HepG2 (cell line): ENCODE measurements around the gene SRPK3. TPM values are rescaled to one million over a fixed set of nuclear protein-coding genes. Genes with fewer than 3 reads are reported as not detected.

Experiments
- ATAC-seq: fragments of 200-7000 bp; cut with Tn5 transposase; 3 replicates; pipeline ENCODE4 v1.9.1; 2020; ENCODE audit warnings: mild to moderate bottlenecking, moderate library complexity
- BruUV-seq: library from RNA; stranded (reverse); fragments of 400-500 nt; replicated peaks from 2 replicates; lab custom pipeline; 2021; lab: Mats Ljungman, UMichigan
- CTCF ChIA-PET: fragments of 300-600 bp; formaldehyde crosslinking; extraction: SDS; loops from one replicate; lab custom pipeline; 2021; ENCODE audit warnings: low total read pairs, inconsistent platforms, low intra/inter-chr PET ratio; lab: Yijun Ruan, JAX
- POLR2A ChIA-PET: fragments of 350-600 bp; sonication (Branson Sonifier 250); formaldehyde crosslinking; loops from one replicate; lab custom pipeline; 2020; ENCODE audit warnings: antibody characterized with exemption, inconsistent platforms; lab: Yijun Ruan, JAX
- DNase-seq: peaks from one replicate; pipeline ENCODE4 v3.0.0-alpha.2; 2015; ENCODE audit warnings: low spot score
- FAIRE-seq: peaks from 3 replicates; lab custom pipeline; 2011; peaks lifted over from hg19 to GRCh38; lab: Jason Lieb, UNC
- H2AFZ ChIP-seq: one replicate; pipeline ENCODE4 v1.6.1; 2011; ENCODE audit warnings: low read length, inconsistent platforms
- H3K27ac ChIP-seq: fragments of 300-600 bp; 3 replicates; pipeline ENCODE4 v1.8.0; 2011; ENCODE audit warnings: mixed run types, mild to moderate bottlenecking, mixed read lengths, low read length, inconsistent platforms; ENCODE audit not compliant: insufficient read depth; ENCODE audit errors: extremely low read length
- H3K27me3 ChIP-seq, 2 experiments: fragments of 200-600 bp in 1 of 2; 2 replicates in 1 of 2; 3 replicates in 1 of 2; pipeline versions ENCODE4 v1.6.0 to v1.8.0; 2011; ENCODE audit warnings: low read length in 2 of 2, mild to moderate bottlenecking in 2 of 2, moderate library complexity in 2 of 2, inconsistent platforms in 1 of 2; ENCODE audit not compliant: insufficient read depth in 2 of 2, control insufficient read depth in 1 of 2
- H3K36me3 ChIP-seq, 2 experiments: fragments of 200-600 bp in 1 of 2; replicated peaks in 1 of 2; 2 replicates in 1 of 2; 3 replicates in 1 of 2; pipeline versions ENCODE4 v1.5.1 to v1.8.0; 2011; ENCODE audit warnings: low read length in 2 of 2, inconsistent platforms in 1 of 2; ENCODE audit not compliant: insufficient read depth in 2 of 2, control insufficient read depth in 1 of 2
- H3K4me1 ChIP-seq: 2 replicates; pipeline ENCODE4 v1.5.1; 2012; ENCODE audit warnings: low read length, inconsistent platforms; ENCODE audit not compliant: insufficient read depth
- H3K4me2 ChIP-seq: 2 replicates; pipeline ENCODE4 v1.6.0; 2011; ENCODE audit warnings: low read depth, low read length, inconsistent platforms
- H3K4me3 ChIP-seq, 3 experiments: fragments of 200-600 bp in 1 of 3; sonication (generic), shearing (Covaris generic) in 1 of 3; replicated peaks in 1 of 3; 2 replicates each; pipeline ENCODE4 v1.5.1; 2011 to 2016; ENCODE audit warnings: low read length in 3 of 3, inconsistent platforms in 2 of 3, low read depth in 2 of 3, mild to moderate bottlenecking in 2 of 3, control low read depth in 1 of 3, mixed read lengths in 1 of 3; ENCODE audit not compliant: insufficient read depth in 1 of 3
- H3K79me2 ChIP-seq: one replicate; pipeline ENCODE4 v1.6.1; 2011; ENCODE audit warnings: low read length, inconsistent platforms; ENCODE audit not compliant: insufficient read depth
- H3K9ac ChIP-seq: 2 replicates; pipeline ENCODE4 v1.6.0; 2011; ENCODE audit warnings: mild to moderate bottlenecking, low read depth, low read length, inconsistent platforms; ENCODE audit not compliant: insufficient read depth
- H3K9me3 ChIP-seq: 2 replicates; pipeline ENCODE4 v1.5.1; 2012; ENCODE audit warnings: mild to moderate bottlenecking, low read length
- H4K20me1 ChIP-seq: 2 replicates; pipeline ENCODE4 v1.6.0; 2011; ENCODE audit warnings: inconsistent platforms, mild to moderate bottlenecking, low read length, moderate library complexity; ENCODE audit not compliant: insufficient read depth
- ATRX ChIP-seq: sonication (generic); formaldehyde crosslinking; IDR thresholded peaks from 2 replicates; pipeline ENCODE4 v1.4.0; 2020; ENCODE audit warnings: missing genetic modification reagents, borderline replicate concordance
- FOXK1 ChIP-seq: sonication (generic); formaldehyde crosslinking; IDR thresholded peaks from 2 replicates; pipeline ENCODE4 v1.4.0; 2020; ENCODE audit warnings: low read depth, missing genetic modification reagents, borderline replicate concordance
- HMGXB3 ChIP-seq: sonication (generic); formaldehyde crosslinking; IDR thresholded peaks from 2 replicates; pipeline ENCODE4 v1.4.0; 2020; ENCODE audit warnings: missing genetic modification reagents, borderline replicate concordance
- MAF1 ChIP-seq: sonication (generic); formaldehyde crosslinking; IDR thresholded peaks from 2 replicates; pipeline ENCODE4 v1.5.0; 2020; ENCODE audit warnings: missing genetic modification reagents, borderline replicate concordance
- NFE2L1 ChIP-seq: sonication (generic); formaldehyde crosslinking; IDR thresholded peaks from 2 replicates; pipeline ENCODE4 v1.4.0; 2020; ENCODE audit warnings: missing genetic modification reagents, mild to moderate bottlenecking, borderline replicate concordance
- RNF2 ChIP-seq: fragments of 450-650 bp; conservative IDR thresholded peaks from 2 replicates; pipeline ENCODE4 v1.6.1; 2016; ENCODE audit warnings: low read depth
- TCF7L2 ChIP-seq: IDR thresholded peaks from 2 replicates; pipeline ENCODE4 v1.6.1; 2011; ENCODE audit warnings: mild to moderate bottlenecking, low read depth, low read length, moderate library complexity
- TRIM24 ChIP-seq: sonication (generic); formaldehyde crosslinking; IDR thresholded peaks from 2 replicates; pipeline ENCODE4 v1.8.0; 2022; ENCODE audit warnings: mild to moderate bottlenecking, missing genetic modification reagents
- ZNF768 ChIP-seq: sonication (generic); formaldehyde crosslinking; IDR thresholded peaks from 2 replicates; pipeline ENCODE4 v1.4.0; 2020; ENCODE audit warnings: missing genetic modification reagents
- WGBS: methylation state at CpG from one replicate; pipeline ENCODE4 v1.1.6; 2017; ENCODE audit warnings: low lambda C conversion rate; 5-methylcytosine and 5-hydroxymethylcytosine counted together
- in situ Hi-C: cut with HindIII; loops from 2 replicates; pipeline ENCODE4 v1.10.0; 2017; ENCODE audit warnings: low pct_unique_long_range_greater_than_20kb; ENCODE audit not compliant: extremely low pct_ligation_motif_present
- intact Hi-C: fragments of 100-400 bp; cut with micrococcal nuclease; formaldehyde crosslinking; loops from one replicate; pipeline ENCODE4 v1.10.0; 2022; ENCODE audit not compliant: unreplicated experiment
- polyA plus RNA-seq, 8 experiments: library from polyadenylated mRNA; depleted of rRNA in 3 of 8; stranded (reverse) in 7 of 8; unstranded in 1 of 8; fragments of >200 nt; fragmentation: Illumina TruSeq in 4 of 8; extraction: Trizol in 4 of 8; gene quantifications; 2 replicates each; pipeline versions ENCODE4 v1.2.1 to v1.2.3, GENCODE V29; 2011 to 2016; ENCODE audit warnings: low read depth in 4 of 8, missing spikeins in 1 of 8, mixed read lengths in 1 of 8; ENCODE audit not compliant: insufficient read depth in 1 of 8
- total RNA-seq, 5 experiments: library from RNA; depleted of rRNA; stranded (reverse); fragments of >200 nt; fragmentation: Illumina TruSeq; extraction: Trizol; gene quantifications; 2 replicates each; pipeline ENCODE4 v1.2.3, GENCODE V29; 2016; ENCODE audit warnings: low read depth in 1 of 5

SRPK3 gene
- total and polyA plus RNA-seq, 2 of the 13 experiments (the other 11 are each of a cell fraction or from before 2014, with no cell fraction given), result 0.22 to 0.30 TPM

- CTCF ChIA-PET, result no interaction called here
- FAIRE-seq, result no peak
- POLR2A ChIA-PET, result interaction anchor here (0.8 kb wide), 1 partner anchor 10 kb away, joined by 3 read pairs; the partner anchor contains the start of genes IDH3G and SSR4
- H3K9ac ChIP-seq, result no peak overlapping the region
- no peak overlapping the region for H3K4me3 ChIP-seq
- H3K79me2 ChIP-seq, result no peaks in the 10 kb centered on the region
- no TSS peak for BruUV-seq
- ATAC-seq, result no peak
- TF ChIP-seq NFE2L1 (CRISPR knock-in tag) (no peak), ZNF768 (CRISPR knock-in tag) (no peak), TCF7L2 (no peak), MAF1 (CRISPR knock-in tag) (no peak), FOXK1 (CRISPR knock-in tag) (no peak), RNF2 (no peak), TRIM24 (no peak), HMGXB3 (CRISPR knock-in tag) (no peak), ATRX (CRISPR knock-in tag) (no peak)
- TF ChIP-seq, all 625 proteins: peak for 0
- Histone ChIP-seq H3K36me3 (no peaks in the 10 kb centered on the region; a peak in 2 of 5 replicates), H3K27me3 (no peaks in the 10 kb centered on the region), H3K4me2 (no peak overlapping the region), H3K27ac (no peak overlapping the region), H2AFZ (no peak overlapping the region), H3K9me3 (no peaks in the 10 kb centered on the region), H3K4me1 (no peaks in the 10 kb centered on the region), H4K20me1 (no peaks in the 10 kb centered on the region)
- intact Hi-C loops, result no loop called here
- no peak for DNase-seq
- in situ Hi-C loops, result no loop called here
- no CpG with 5 or more reads among the region's 27 CpGs for WGBS
These were observed 3.6 kb downstream of the SRPK3 start for GRCh38 chrX:153784325-153784967.
